ENCODE measurements around the gene PUM2.
A peak's percentile ranks its signal among the peaks of the same experiment; 100 is the strongest.
"Not testable (repeated sequence)": the region's sequence is repeated elsewhere in the genome, so short reads cannot be mapped to it uniquely, and the experiment has no call there.

PUM2 gene, protein sequence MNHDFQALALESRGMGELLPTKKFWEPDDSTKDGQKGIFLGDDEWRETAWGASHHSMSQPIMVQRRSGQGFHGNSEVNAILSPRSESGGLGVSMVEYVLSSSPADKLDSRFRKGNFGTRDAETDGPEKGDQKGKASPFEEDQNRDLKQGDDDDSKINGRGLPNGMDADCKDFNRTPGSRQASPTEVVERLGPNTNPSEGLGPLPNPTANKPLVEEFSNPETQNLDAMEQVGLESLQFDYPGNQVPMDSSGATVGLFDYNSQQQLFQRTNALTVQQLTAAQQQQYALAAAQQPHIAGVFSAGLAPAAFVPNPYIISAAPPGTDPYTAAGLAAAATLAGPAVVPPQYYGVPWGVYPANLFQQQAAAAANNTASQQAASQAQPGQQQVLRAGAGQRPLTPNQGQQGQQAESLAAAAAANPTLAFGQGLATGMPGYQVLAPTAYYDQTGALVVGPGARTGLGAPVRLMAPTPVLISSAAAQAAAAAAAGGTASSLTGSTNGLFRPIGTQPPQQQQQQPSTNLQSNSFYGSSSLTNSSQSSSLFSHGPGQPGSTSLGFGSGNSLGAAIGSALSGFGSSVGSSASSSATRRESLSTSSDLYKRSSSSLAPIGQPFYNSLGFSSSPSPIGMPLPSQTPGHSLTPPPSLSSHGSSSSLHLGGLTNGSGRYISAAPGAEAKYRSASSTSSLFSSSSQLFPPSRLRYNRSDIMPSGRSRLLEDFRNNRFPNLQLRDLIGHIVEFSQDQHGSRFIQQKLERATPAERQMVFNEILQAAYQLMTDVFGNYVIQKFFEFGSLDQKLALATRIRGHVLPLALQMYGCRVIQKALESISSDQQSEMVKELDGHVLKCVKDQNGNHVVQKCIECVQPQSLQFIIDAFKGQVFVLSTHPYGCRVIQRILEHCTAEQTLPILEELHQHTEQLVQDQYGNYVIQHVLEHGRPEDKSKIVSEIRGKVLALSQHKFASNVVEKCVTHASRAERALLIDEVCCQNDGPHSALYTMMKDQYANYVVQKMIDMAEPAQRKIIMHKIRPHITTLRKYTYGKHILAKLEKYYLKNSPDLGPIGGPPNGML

DNA sequence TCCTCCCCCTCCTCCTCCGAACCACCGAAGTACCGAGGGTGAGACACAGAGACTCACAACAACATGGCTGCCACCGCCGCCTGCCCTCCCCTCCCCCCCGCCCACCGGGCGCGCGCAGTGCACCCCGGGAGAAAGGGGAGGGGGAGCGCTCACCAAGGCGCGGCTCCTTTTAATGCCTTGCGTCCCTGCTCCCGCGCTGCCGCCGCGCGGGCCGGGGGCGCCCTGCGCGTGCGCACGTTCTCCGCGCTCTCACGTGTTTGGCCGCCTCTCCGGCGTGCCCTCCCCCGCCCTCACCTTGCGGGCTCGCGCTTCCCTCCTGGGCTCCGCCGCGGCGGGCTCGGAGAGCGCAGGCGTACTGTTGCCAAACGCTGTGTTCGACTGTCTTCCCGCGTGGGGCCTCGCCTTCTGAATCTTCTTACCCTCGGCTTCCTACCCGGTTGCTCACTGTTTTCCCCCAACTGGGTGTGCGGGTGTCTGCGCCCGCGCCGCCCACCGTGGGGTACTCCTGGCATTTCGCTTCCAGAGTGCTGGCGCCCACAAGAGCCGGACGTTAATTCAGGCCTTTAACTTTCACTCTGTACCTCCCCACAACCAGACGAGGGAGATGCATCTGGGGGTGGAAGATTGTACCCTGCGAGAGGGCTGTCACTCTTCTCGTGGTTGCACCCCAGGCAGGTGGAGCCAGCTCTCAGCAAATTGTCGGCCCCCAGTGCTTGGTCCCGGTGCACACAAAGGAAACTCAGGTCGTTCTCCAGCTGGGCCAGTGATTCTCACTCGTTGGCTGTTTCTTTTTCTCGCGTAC is at the start of gene PUM2:
TSS of gene PUM2 (minus strand) at position 92 of the 802 bp plus-strand sequence. CDS start 23,484 bp downstream, outside the sequence.
- DNase-seq = peak; percentile 94

DNA sequence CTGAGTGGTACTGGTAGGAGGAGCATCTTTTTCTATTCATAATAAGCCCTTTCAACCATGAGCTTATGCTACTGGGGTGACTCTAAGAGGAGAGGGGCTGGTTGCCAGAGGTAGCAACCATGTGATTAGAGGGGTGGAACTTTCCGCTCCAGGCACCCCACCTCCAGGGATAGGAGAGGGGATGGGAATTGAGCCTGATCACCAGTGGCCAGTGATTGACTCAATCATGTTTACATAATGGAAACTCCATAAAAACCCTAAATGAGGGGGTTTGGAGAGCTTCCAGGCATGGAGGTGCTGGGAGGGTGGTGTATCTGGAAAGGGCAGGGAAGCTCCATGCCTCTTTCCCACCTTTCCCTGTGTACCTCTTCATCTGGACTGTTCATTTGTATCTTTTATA is 49.7 kb upstream of the PUM2 start:
- no peak for DNase-seq

DNA sequence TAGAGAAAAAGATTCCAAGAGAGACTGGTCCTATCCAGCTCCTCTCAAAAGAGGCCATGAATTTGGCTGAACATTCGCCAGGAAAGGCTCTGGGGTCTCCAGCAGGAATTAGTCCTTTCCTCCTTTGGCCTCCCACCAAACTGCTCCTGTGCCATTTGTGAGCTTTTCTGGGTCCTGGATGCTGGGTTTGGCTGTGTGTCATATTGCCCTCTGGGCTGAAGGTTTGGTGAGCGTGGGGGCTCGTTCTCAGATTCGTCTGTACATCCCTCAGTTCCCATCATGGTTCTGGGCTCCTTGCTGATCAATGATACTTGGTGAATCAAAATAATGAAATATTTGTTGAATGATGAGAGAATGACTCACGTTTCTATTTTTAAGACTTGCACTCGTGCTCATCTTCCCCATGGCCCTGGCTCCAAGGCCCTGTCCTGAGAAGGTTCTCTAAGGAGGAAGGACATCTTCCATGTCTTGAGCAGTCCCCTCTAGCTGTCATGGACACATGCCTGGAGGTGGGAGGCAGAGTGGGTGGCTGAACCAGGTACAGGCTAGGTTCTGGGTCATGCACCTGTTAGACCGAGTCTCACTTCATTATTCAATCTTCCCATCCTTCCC is 48.4 kb upstream of the PUM2 start:
- DNase-seq = no peak

DNA sequence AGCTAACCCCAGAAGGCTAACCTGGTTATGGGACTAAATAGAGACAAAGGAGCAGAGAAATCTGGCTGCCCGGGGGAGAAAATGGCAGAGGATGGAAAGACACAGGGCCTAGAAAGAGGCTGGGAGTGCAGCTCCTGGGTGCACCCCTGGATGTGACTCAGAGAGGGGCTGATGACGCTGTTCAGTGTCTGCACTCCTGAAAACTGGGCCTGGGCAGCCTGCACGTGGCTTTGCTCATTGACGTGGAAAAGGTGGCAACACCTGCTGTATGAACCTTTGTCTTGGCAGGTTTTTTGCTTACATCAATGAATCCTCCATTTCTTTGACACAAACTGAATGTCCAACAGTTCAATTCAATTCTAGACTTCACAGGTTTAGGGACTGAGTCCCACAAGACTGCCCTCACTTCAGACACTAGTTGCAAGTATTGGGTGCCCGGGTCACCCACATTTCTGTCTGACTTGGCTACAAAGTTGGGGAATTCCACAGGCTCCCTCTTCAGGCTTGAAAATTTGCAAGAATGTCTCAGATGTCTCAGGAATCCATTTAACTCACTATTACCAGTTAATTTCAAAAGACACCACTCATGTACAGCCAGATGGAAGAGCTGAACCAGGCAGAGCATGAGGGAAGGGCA is 47.3 kb upstream of the PUM2 start:
- DNase-seq = no peak

DNA sequence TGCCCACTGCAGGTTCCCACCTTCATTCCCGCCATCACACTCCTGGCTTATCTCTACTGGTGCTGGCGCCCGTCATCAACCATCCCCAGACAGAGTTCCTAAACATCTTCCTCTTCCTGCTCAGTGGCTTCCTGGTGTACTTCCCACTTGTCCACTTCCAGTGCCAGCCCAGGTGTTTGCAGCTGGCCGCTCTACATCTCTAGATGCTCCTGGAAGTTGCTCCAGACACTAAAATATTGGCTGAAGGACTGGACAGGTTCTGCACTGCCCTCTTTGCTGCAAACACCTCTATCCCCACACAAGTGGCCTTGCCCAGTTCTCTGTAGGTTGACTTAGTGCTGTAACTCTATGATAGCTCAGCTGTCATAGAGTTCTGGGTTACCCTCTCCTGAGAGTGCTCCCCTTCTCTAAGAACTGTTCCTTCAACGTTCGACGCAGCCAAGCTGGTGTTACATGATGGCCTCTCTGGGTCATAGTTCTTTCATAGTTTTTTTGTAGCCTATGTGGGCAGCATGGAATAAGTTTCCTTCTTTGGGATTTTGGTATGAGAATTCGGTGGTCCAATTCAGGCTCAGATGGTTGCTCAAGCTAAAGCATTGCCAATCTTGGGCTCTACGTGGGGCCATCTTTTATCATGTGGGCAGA is 45.8 kb upstream of the PUM2 start:
- no peak for DNase-seq

DNA sequence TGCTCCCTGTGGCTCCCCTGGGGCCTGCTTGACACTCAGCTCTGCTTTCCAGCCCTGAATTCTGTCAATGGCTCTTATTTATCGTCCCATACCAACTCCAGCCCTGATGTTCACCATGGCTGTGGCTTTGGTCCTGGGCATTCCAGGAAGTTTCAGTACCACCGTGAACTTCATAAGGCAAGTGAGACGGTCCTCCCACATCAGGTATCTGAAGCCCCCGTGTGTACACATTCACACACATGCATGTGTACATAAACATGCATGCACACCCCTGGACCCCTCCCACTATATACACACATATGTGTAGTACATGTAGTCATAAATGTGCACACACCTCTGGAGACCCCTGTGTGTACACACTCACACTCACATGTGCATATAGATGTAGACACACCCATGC is 43.3 kb upstream of the PUM2 start:
- no peak for DNase-seq

DNA sequence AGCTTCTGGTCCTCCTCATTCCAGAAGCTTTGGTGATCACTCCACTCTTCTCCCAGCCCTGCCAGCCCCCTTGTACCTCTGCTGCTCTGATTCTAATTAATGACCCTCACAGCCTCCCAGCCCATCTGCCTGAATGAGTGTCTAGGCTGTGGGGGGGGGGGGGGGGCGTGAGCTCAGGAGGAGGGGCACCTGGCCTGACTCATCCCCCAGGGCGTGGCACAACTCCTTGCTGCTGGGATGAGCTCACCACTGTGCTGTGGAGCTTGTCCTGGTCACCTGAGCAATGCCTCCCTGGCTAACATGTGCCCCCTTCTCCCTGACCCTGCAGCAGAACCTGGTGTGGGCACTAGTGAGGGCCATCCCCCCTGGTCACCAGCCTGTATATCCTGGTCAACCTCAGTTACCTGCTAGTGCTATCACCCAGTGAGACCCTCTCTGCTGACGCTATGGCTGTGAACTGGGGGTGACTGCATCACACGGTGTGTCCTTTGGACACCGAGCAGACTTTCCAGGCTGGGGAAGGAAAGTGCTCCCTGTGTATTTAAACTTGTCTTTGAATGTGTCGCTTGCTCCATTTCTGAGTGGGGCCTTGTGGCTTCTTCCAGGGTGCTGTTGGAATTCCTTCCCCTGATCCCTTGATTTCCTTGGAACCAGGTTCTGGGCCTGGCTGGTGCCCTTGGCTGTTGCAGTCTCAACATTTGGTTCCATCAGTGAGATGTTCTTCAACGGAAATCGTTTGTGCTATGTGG is 41.5 kb upstream of the PUM2 start:
- no peak for DNase-seq

DNA sequence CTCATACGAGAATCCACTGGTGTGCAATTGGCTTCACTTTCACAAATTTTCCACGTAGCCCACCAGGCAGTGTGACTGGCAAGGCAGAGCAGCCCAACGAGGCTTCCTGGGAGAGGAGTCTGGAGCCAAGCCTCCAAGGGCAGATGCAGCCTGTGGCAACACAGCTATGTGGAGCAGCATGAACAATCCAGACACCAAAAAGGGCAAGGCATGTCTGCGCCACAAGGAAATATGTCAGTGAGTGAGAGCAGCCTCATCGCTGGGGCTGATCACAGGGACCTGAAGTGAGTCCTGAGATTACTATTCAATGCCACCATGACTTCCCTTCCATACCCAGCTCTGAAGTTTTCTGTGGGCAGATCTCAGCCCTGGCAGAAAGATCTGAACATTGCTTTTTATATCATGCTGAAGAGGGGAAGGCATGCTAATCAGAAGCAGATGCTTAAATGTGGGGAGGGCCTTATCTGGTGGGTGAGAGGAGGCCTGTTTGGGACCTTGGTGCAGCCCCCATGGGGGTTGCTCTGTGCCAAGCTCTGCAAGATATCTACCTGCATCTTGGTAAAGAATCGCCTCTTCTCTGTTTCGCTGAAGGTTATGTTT is 40.0 kb upstream of the PUM2 start:
- no peak for DNase-seq

DNA sequence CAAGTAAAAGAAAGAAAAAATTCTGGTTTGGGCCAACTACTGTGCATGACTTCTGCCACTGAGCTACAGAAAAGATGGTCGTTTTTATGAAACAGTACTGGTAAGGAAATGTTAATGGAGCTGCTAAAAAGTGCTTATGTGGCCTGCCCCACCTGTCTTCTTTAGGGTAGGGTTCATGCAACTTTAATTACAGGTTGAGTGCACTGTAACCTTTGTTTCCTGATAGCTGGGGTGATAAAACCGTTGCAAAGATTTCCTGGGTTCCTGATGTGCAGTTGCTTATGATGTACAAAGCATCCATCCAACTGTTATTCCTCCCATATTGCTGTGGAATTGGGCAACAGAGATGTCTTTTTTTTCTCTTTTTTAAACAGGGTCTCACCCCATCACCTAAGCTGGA is 34.3 kb upstream of the PUM2 start:
- DNase-seq = no peak

DNA sequence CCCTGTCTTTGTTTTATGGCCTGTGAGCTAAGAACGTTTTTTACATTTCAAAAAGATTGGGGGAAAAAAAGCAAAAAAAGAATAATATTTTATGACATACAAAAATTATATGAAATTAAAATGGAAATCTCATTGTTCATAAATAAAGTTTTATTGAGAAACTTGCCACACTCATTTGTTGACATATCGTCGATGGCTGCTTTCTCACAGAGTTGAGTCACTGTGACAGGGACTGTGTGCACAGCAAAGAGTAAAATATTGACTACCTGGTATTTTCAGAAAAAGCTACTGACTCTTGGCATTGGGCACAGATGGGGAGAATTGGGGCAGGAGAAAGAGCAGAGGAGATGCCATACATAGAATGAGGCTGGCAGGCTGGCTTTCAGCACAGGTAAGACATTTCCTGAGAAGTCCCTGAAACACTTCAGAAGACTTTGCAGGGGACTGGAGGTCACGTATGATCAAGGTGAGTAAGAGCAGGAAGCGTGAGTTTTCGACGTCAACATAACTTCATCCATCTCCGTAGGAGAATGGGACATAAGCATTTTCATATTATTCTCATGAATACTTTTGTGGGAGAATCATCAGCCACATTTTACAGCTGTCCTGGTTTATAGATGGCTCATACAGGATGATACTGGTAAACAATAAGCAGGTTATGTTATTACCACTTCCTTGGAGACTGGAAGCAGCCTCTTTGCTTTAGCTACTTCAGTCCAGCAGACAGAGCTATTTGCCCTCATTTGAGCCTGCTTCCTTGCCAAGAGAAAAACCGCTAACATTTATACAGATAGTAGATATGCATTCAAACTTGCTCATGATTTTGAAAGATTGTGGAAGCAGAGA is 32.5 kb upstream of the PUM2 start:
- no peak for DNase-seq

DNA sequence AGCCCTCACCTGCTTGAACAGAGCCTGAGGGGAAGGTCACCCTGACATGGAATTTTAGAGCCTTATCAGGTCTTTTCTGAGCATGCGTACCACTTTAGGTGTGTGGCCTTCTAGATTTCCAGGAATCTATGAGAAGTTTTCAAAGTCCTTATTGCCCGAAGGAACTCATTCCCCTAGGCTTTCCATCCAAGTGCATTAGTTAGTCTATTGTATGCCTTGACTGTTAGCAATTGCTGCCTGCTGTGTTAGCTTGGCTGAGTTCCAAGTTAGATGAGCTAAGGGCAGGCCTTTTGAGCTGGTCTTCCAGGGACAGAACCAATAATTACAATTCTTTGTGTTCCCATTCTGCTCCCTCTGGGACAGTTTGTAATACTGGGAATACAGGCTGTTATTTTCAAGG is 30.8 kb upstream of the PUM2 start:
- peak; percentile 86 for DNase-seq

DNA sequence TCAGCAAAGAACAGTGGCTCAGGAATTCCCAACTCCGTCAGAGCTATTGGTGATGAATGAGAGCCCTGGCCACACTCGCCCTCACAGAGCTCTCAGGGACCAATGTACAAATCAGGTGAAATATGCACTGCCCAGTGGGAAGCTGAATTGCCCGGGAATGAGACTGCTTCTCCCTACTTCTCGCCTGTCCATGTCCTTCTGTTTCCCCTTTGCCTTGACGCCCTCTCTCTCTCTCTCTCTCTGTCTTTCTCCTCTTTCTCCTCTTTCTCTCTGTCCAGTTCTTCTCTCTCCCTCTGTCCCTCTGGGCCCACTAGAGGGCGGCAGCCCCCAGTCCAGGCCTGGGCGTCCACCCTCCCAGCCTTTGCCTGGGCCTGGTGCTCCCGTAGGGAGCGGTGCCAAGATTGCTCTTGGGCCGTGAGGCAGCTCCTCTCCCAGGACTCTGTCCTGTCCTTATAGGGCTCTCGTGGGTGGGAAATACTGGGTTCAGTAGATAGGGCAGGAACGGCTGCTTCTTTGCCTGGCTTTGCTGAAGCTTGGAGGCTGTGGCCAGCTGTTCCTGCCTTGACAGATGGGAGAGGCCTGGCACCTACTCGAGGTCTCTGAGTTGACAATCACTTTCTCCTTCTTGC is 28.4 kb upstream of the PUM2 start:
- DNase-seq = no peak

DNA sequence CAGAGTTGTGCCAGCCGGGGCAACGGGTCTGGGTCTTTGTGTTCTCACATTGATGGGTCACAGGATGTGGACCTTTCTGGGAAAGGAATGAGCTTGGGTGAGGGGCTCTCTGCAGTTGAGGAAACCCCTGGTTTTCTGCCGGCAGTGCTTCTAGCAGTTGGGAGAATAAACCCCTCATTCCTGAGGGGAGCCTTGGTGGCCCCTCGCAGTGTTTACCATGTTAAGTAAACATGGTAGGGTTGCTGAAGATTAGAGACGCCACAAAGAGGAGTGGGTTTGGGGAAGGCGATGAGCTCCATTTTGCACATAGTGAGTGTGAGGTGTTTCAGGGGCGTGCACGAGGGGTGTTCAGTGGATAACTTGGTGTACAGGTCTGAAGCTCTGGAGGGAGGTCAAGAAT is 27.7 kb upstream of the PUM2 start:
- no peak for DNase-seq

DNA sequence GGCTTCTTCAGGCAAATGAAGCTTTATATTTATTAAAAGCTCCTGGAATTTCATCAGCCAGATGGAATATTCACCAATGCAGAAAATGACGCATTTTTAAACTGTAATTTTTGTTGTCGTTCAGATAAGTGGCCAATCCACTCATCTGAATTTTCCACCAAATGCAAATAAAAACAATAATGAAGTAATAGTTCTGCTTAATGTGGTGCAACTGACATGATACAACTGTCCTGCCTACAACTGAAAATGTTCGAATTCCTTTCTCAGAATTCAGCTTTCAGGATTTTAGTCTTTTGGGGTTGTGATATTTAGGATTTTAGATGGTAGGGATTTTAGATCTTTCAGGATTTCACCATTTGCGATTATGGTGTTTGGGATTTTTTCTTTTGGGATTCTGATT is 27.1 kb upstream of the PUM2 start:
- no peak for DNase-seq

DNA sequence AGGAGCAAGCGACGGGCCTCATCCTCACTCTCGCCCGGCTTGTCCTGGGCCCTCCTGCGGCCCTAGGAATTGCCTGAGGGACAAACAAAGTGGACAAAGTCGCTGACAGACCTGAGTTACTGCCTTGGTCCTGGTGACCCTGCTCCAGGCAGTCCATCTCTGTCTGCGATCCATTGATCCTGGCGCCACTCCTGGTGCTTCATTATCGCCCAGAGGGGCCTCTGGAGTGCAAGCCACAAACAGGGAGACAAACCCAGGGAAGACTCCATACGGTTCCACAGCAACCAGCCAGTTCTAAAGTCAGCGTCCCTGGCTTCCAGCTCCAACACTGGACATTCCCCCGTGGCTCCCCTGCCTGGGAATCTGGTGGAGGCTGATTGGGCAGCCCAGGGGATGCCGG is 24.3 kb upstream of the PUM2 start:
- not testable (repeated sequence) for DNase-seq

DNA sequence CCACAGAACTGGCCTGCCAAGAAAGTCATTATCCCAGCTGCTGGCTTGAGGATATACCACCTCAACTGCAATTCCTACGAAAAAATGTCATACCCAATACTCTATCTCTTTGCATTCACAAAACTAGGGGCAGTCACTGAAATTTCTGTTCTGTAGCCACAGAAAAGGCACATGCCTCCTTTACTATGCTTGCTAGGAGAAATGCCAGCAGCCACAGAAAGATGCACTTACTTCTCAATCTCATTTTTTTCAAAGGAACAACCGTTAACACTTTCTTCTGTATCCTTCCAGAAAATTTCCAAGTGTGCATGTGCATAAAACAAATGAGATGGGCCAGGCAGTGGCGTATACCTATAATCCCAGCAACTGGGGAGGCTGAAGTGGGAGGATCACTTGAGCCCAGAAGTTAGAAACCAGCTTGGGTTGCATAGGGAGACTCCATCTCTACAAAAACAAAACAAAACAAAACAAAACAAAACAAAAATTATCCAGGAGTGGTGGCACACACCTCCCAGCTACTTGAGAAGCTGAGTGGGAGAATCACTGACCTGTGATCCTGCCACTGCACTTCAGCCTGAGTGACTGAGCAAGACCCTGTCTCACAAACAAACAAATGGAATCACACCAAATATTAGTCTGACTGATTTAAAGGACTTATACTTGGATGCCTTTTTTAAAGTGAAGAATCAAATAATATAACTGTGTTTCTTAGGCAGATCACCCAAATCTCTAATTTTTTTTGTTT is 22.4 kb upstream of the PUM2 start:
- no peak for DNase-seq

DNA sequence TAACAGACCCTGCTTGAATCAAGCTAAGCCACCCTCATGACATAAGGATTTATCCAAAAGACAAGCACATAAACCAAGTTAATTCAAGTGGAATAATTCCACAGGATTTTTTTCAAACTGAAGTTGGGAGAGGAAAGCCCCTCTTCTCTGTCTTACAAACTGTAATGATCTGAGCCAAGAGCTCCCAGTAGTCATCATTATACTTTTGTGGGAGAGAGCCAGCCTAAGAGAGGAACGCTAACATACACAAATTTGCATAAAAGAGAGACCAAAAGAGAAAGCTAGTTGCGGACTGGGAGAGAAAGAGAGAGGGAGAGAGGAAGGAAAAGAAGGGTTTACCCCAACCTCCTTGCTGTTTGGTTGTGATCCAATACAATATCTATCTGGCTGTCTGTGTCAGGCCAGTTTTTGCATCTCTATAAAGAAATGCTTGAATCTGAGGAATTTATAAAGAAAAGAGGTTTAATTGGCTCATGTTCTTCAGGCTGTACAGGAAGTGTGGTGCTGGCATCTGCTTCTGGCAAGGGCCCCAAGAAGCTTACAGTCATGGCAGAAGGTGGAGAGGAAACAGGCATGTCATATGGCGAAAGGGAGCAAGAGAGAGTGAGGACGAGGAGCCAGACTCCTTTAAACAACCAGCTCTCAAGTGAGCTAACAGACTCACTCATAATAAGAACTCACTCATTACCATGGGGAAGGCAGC is 20.8 kb upstream of the PUM2 start:
- no peak for DNase-seq

All from NCI-H2081 treated with DMSO at 0.1 percent for 48 hours (cell line).